HepG2 (cell line): Measurements from ENCODE around the gene HTR3B. TPM values are rescaled to one million over a fixed set of nuclear protein-coding genes. Genes with fewer than 3 reads are reported as not detected.
A peak's percentile ranks its signal among the peaks of the same experiment; 100 is the strongest.

Experiments
- ATAC-seq: fragments of 200-7000 bp; cut with Tn5 transposase; 3 replicates; pipeline ENCODE4 v1.9.1; 2020; ENCODE audit warnings: mild to moderate bottlenecking, moderate library complexity
- BruUV-seq: library from RNA; stranded (reverse); fragments of 400-500 nt; replicated peaks from 2 replicates; lab custom pipeline; 2021; lab: Mats Ljungman, UMichigan
- CTCF ChIA-PET: fragments of 300-600 bp; formaldehyde crosslinking; extraction: SDS; loops from one replicate; lab custom pipeline; 2021; ENCODE audit warnings: low total read pairs, inconsistent platforms, low intra/inter-chr PET ratio; lab: Yijun Ruan, JAX
- POLR2A ChIA-PET: fragments of 350-600 bp; sonication (Branson Sonifier 250); formaldehyde crosslinking; loops from one replicate; lab custom pipeline; 2020; ENCODE audit warnings: antibody characterized with exemption, inconsistent platforms; lab: Yijun Ruan, JAX
- DNase-seq: peaks from one replicate; pipeline ENCODE4 v3.0.0-alpha.2; 2015; ENCODE audit warnings: low spot score
- FAIRE-seq: peaks from 3 replicates; lab custom pipeline; 2011; peaks lifted over from hg19 to GRCh38; lab: Jason Lieb, UNC
- H2AFZ ChIP-seq: one replicate; pipeline ENCODE4 v1.6.1; 2011; ENCODE audit warnings: low read length, inconsistent platforms
- H3K27ac ChIP-seq: fragments of 300-600 bp; 3 replicates; pipeline ENCODE4 v1.8.0; 2011; ENCODE audit warnings: mixed run types, mild to moderate bottlenecking, mixed read lengths, low read length, inconsistent platforms; ENCODE audit not compliant: insufficient read depth; ENCODE audit errors: extremely low read length
- H3K27me3 ChIP-seq, 2 experiments: fragments of 200-600 bp in 1 of 2; 2 replicates in 1 of 2; 3 replicates in 1 of 2; pipeline versions ENCODE4 v1.6.0 to v1.8.0; 2011; ENCODE audit warnings: low read length in 2 of 2, mild to moderate bottlenecking in 2 of 2, moderate library complexity in 2 of 2, inconsistent platforms in 1 of 2; ENCODE audit not compliant: insufficient read depth in 2 of 2, control insufficient read depth in 1 of 2
- H3K36me3 ChIP-seq, 2 experiments: fragments of 200-600 bp in 1 of 2; replicated peaks in 1 of 2; 2 replicates in 1 of 2; 3 replicates in 1 of 2; pipeline versions ENCODE4 v1.5.1 to v1.8.0; 2011; ENCODE audit warnings: low read length in 2 of 2, inconsistent platforms in 1 of 2; ENCODE audit not compliant: insufficient read depth in 2 of 2, control insufficient read depth in 1 of 2
- H3K4me1 ChIP-seq: 2 replicates; pipeline ENCODE4 v1.5.1; 2012; ENCODE audit warnings: low read length, inconsistent platforms; ENCODE audit not compliant: insufficient read depth
- H3K4me2 ChIP-seq: 2 replicates; pipeline ENCODE4 v1.6.0; 2011; ENCODE audit warnings: low read depth, low read length, inconsistent platforms
- H3K4me3 ChIP-seq, 3 experiments: fragments of 200-600 bp in 1 of 3; sonication (generic), shearing (Covaris generic) in 1 of 3; replicated peaks in 1 of 3; 2 replicates each; pipeline ENCODE4 v1.5.1; 2011 to 2016; ENCODE audit warnings: low read length in 3 of 3, inconsistent platforms in 2 of 3, low read depth in 2 of 3, mild to moderate bottlenecking in 2 of 3, control low read depth in 1 of 3, mixed read lengths in 1 of 3; ENCODE audit not compliant: insufficient read depth in 1 of 3
- H3K79me2 ChIP-seq: one replicate; pipeline ENCODE4 v1.6.1; 2011; ENCODE audit warnings: low read length, inconsistent platforms; ENCODE audit not compliant: insufficient read depth
- H3K9ac ChIP-seq: 2 replicates; pipeline ENCODE4 v1.6.0; 2011; ENCODE audit warnings: mild to moderate bottlenecking, low read depth, low read length, inconsistent platforms; ENCODE audit not compliant: insufficient read depth
- H3K9me3 ChIP-seq: 2 replicates; pipeline ENCODE4 v1.5.1; 2012; ENCODE audit warnings: mild to moderate bottlenecking, low read length
- H4K20me1 ChIP-seq: 2 replicates; pipeline ENCODE4 v1.6.0; 2011; ENCODE audit warnings: inconsistent platforms, mild to moderate bottlenecking, low read length, moderate library complexity; ENCODE audit not compliant: insufficient read depth
- BHLHE40 ChIP-seq: IDR thresholded peaks from 2 replicates; pipeline ENCODE4 v1.6.1; 2011; ENCODE audit warnings: low read length, improper control_type of control experiment
- CREB1 ChIP-seq, 2 experiments: fragments of 450-650 bp in 1 of 2; IDR thresholded peaks; 2 replicates each; pipeline ENCODE4 v1.6.1; 2016 to 2017; ENCODE audit warnings: control low read depth in 1 of 2, mild to moderate bottlenecking in 1 of 2, missing compliant biosample characterization in 1 of 2, missing genetic modification characterization in 1 of 2
- FOSL2 ChIP-seq: sonication (generic); formaldehyde crosslinking; IDR thresholded peaks from 2 replicates; pipeline ENCODE4 v1.4.0; 2020; ENCODE audit warnings: missing genetic modification reagents
- FOXA3 ChIP-seq: IDR thresholded peaks from 2 replicates; pipeline ENCODE4 v1.6.1; 2016; ENCODE audit warnings: missing genetic modification reagents, missing compliant biosample characterization
- GPBP1L1 ChIP-seq: sonication (generic); formaldehyde crosslinking; IDR thresholded peaks from 2 replicates; pipeline ENCODE4 v1.5.0; 2020; ENCODE audit warnings: mild to moderate bottlenecking, missing genetic modification reagents
- JUND ChIP-seq: sonication (generic); formaldehyde crosslinking; IDR thresholded peaks from 2 replicates; pipeline ENCODE4 v1.8.0; 2022; ENCODE audit warnings: mild to moderate bottlenecking, missing genetic modification reagents
- MAFF ChIP-seq: IDR thresholded peaks from 2 replicates; pipeline ENCODE4 v1.6.1; 2011; ENCODE audit warnings: low read depth, low read length, improper control_type of control experiment
- MAFK ChIP-seq, 2 experiments: IDR thresholded peaks in 1 of 2; conservative IDR thresholded peaks in 1 of 2; 2 replicates each; pipeline ENCODE4 v1.6.1; 2011; ENCODE audit warnings: improper control_type of control experiment in 2 of 2, low read length in 2 of 2
- MED13 ChIP-seq: sonication (generic); formaldehyde crosslinking; IDR thresholded peaks from 2 replicates; pipeline ENCODE4 v1.5.0; 2020; ENCODE audit warnings: missing genetic modification reagents
- MED8 ChIP-seq: sonication (generic); formaldehyde crosslinking; IDR thresholded peaks from 2 replicates; pipeline ENCODE4 v1.8.1; 2023; ENCODE audit warnings: mild to moderate bottlenecking, missing genetic modification reagents; ENCODE audit not compliant: insufficient replicate concordance
- MTF2 ChIP-seq: sonication (generic); formaldehyde crosslinking; IDR thresholded peaks from 2 replicates; pipeline ENCODE4 v1.5.0; 2020; ENCODE audit warnings: missing genetic modification reagents, borderline replicate concordance
- RFX5 ChIP-seq: IDR thresholded peaks from 2 replicates; pipeline ENCODE4 v1.6.1; 2011; ENCODE audit warnings: low read depth, low read length, improper control_type of control experiment
- SAP130 ChIP-seq: IDR thresholded peaks from 2 replicates; pipeline ENCODE4 v1.6.1; 2016; ENCODE audit warnings: low read depth
- SOX13 ChIP-seq, 3 experiments: fragments of 450-650 bp in 1 of 3; sonication (generic) in 1 of 3; formaldehyde crosslinking in 1 of 3; IDR thresholded peaks in 2 of 3; conservative IDR thresholded peaks in 1 of 3; 2 replicates each; pipeline versions ENCODE4 v1.5.0 to v1.6.1; 2016 to 2020; ENCODE audit warnings: antibody characterized with exemption in 1 of 3, mild to moderate bottlenecking in 1 of 3, missing compliant biosample characterization in 1 of 3, missing genetic modification reagents in 1 of 3, moderate library complexity in 1 of 3
- SOX5 ChIP-seq: IDR thresholded peaks from 2 replicates; pipeline ENCODE4 v1.6.1; 2016; ENCODE audit warnings: borderline replicate concordance
- ZFP36L2 ChIP-seq: sonication (generic); formaldehyde crosslinking; IDR thresholded peaks from 2 replicates; pipeline ENCODE4 v1.4.0; 2020; ENCODE audit warnings: missing genetic modification reagents
- ZNF383 ChIP-seq: sonication (generic); formaldehyde crosslinking; IDR thresholded peaks from 2 replicates; pipeline ENCODE4 v1.4.0; 2020; ENCODE audit warnings: missing genetic modification reagents, mild to moderate bottlenecking, borderline replicate concordance
- ZNF644 ChIP-seq: IDR thresholded peaks from 2 replicates; pipeline ENCODE4 v1.6.1; 2016; ENCODE audit warnings: low read depth
- ZZZ3 ChIP-seq: sonication (generic); formaldehyde crosslinking; IDR thresholded peaks from 2 replicates; pipeline ENCODE4 v1.4.0; 2020; ENCODE audit warnings: missing genetic modification reagents, mild to moderate bottlenecking, borderline replicate concordance
- WGBS: methylation state at CpG from one replicate; pipeline ENCODE4 v1.1.6; 2017; ENCODE audit warnings: low lambda C conversion rate; 5-methylcytosine and 5-hydroxymethylcytosine counted together
- in situ Hi-C: cut with HindIII; loops from 2 replicates; pipeline ENCODE4 v1.10.0; 2017; ENCODE audit warnings: low pct_unique_long_range_greater_than_20kb; ENCODE audit not compliant: extremely low pct_ligation_motif_present
- intact Hi-C: fragments of 100-400 bp; cut with micrococcal nuclease; formaldehyde crosslinking; loops from one replicate; pipeline ENCODE4 v1.10.0; 2022; ENCODE audit not compliant: unreplicated experiment
- polyA plus RNA-seq, 8 experiments: library from polyadenylated mRNA; depleted of rRNA in 3 of 8; stranded (reverse) in 7 of 8; unstranded in 1 of 8; fragments of >200 nt; fragmentation: Illumina TruSeq in 4 of 8; extraction: Trizol in 4 of 8; gene quantifications; 2 replicates each; pipeline versions ENCODE4 v1.2.1 to v1.2.3, GENCODE V29; 2011 to 2016; ENCODE audit warnings: low read depth in 4 of 8, missing spikeins in 1 of 8, mixed read lengths in 1 of 8; ENCODE audit not compliant: insufficient read depth in 1 of 8
- total RNA-seq, 5 experiments: library from RNA; depleted of rRNA; stranded (reverse); fragments of >200 nt; fragmentation: Illumina TruSeq; extraction: Trizol; gene quantifications; 2 replicates each; pipeline ENCODE4 v1.2.3, GENCODE V29; 2016; ENCODE audit warnings: low read depth in 1 of 5
- TF ChIP-seq, protein P1 (sequence below): IDR thresholded peaks from 2 replicates; pipeline ENCODE4 v1.4.0; 2020; ENCODE audit warnings: mild to moderate bottlenecking, missing genetic modification reagents

The HTR3B gene
- total and polyA plus RNA-seq, 2 of the 13 experiments (the other 11 are each of a cell fraction or from before 2014, with no cell fraction given): 0.09 to 1.7 TPM

DNA sequence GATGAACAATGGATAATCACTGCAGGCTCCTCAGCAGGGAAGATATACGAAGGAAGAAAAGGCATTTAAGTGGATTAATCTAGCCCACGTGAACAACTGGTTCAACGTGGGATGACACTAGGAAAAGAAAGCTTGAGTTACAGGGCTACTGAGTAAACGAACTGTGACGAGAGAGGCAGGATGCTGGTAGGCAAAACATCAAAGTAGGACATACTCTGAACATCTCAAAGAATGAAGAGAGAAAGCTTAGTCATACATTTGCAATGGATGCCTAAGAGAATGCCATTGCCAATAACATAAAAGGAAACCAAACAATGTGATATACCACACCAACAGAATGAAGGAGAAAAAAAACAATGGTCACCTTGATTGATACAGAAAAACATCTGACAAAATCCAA is 42.2 kb upstream of the HTR3B start:
- Histone ChIP-seq H3K79me2 (peaks cover 26% of the 10 kb centered on the region), H3K9ac (no peak overlapping the region), H3K27me3 (no peaks in the 10 kb centered on the region), H3K36me3 (no peaks in the 10 kb centered on the region; a peak in 1 of 5 replicates), H4K20me1 (no peaks in the 10 kb centered on the region), H3K4me3 (no peak overlapping the region), H3K9me3 (no peaks in the 10 kb centered on the region), H3K4me2 (no peak overlapping the region), H3K27ac (no peak overlapping the region), H3K4me1 (peaks cover 18% of the 10 kb centered on the region), H2AFZ (no peak overlapping the region)
- ChIA-PET CTCF (no interaction called here), POLR2A (interaction anchor here (0.7 to 1.0 kb wide), 2 partner anchors 9 to 13 kb away, joined by 3 read pairs; partner anchors contain the start of gene USP28)
- DNase-seq (peak; percentile 79), FAIRE-seq (no peak), ATAC-seq (peak; percentile 46; the same call in 1 of the 3 replicates)
- in situ Hi-C loops (no loop called here), intact Hi-C loops (loop anchor here (5.0 kb wide), 1 partner anchor 305 kb away; no protein-coding TSS in a partner anchor)
- BruUV-seq: no TSS peak
- WGBS: 44% methylated on average over 5 of the region's 5 CpGs
- TF ChIP-seq FOSL2 (CRISPR knock-in tag) (peak; percentile 78), BHLHE40 (no peak), ZNF383 (CRISPR knock-in tag) (no peak), CREB1 (IDR thresholded peaks at IDR 0.05) (peak; percentile 22; the same call in 1 of the 2 replicates), CREB1 (CRISPR knock-in tag; IDR thresholded peaks at IDR 0.05) (no peak), SOX13 (IDR thresholded peaks at IDR 0.05) (no peak), SOX13 (CRISPR knock-in tag; conservative IDR thresholded peaks at IDR 0.05 in 1 of 2, IDR thresholded peaks at IDR 0.05 in 1 of 2) (peak in 1 of 2 experiments; percentile 68; a peak in 2 of 4 replicates), SOX5 (CRISPR knock-in tag) (peak; percentile 75), FOXA3 (CRISPR knock-in tag) (peak; percentile 16; the same call in 1 of the 2 replicates), RFX5 (no peak), MAFF (peak; percentile 33; the same call in 1 of the 2 replicates), ZZZ3 (CRISPR knock-in tag) (no peak), ZNF644 (CRISPR knock-in tag) (peak; percentile 9; the same call in 1 of the 2 replicates), SAP130 (CRISPR knock-in tag) (0 out of 2 replicates have a peak, but pooled peaks have one; percentile 15), MED8 (no peak), MTF2 (CRISPR knock-in tag) (no peak), MAFK (conservative IDR thresholded peaks at IDR 0.05 in 1 of 2, IDR thresholded peaks at IDR 0.05 in 1 of 2; ENCODE audit: low read length in 2 of 2) (peak in 1 of 2 experiments; percentile 28; a peak in 1 of 4 replicates), MED13 (CRISPR knock-in tag) (no peak), GPBP1L1 (no peak), ZFP36L2 (no peak), JUND (CRISPR knock-in tag) (no peak)
- TF ChIP-seq, protein P1, sequence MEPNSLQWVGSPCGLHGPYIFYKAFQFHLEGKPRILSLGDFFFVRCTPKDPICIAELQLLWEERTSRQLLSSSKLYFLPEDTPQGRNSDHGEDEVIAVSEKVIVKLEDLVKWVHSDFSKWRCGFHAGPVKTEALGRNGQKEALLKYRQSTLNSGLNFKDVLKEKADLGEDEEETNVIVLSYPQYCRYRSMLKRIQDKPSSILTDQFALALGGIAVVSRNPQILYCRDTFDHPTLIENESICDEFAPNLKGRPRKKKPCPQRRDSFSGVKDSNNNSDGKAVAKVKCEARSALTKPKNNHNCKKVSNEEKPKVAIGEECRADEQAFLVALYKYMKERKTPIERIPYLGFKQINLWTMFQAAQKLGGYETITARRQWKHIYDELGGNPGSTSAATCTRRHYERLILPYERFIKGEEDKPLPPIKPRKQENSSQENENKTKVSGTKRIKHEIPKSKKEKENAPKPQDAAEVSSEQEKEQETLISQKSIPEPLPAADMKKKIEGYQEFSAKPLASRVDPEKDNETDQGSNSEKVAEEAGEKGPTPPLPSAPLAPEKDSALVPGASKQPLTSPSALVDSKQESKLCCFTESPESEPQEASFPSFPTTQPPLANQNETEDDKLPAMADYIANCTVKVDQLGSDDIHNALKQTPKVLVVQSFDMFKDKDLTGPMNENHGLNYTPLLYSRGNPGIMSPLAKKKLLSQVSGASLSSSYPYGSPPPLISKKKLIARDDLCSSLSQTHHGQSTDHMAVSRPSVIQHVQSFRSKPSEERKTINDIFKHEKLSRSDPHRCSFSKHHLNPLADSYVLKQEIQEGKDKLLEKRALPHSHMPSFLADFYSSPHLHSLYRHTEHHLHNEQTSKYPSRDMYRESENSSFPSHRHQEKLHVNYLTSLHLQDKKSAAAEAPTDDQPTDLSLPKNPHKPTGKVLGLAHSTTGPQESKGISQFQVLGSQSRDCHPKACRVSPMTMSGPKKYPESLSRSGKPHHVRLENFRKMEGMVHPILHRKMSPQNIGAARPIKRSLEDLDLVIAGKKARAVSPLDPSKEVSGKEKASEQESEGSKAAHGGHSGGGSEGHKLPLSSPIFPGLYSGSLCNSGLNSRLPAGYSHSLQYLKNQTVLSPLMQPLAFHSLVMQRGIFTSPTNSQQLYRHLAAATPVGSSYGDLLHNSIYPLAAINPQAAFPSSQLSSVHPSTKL: 0 out of 2 replicates have a peak, but pooled peaks have one; percentile 44
